Hepatocyte (in vitro differentiated cells): ENCODE measurements around the gene KCNMA1. TPM values are rescaled to one million over a fixed set of nuclear protein-coding genes. Genes with fewer than 3 reads are reported as not detected.

Source experiments
- DNase-seq: peaks from one replicate; pipeline ENCODE4 v3.0.0-alpha.2; 2016; ENCODE audit warnings: low spot score
- H2AFZ ChIP-seq: fragments of 200-600 bp; sonication (generic); 2 replicates; pipeline ENCODE4 v1.6.0; 2016; ENCODE audit warnings: antibody characterized with exemption, mild to moderate bottlenecking
- H3K27ac ChIP-seq: fragments of 200-600 bp; sonication (generic); 2 replicates; pipeline ENCODE4 v1.5.1; 2016; ENCODE audit warnings: mild to moderate bottlenecking
- H3K27me3 ChIP-seq: fragments of 200-600 bp; sonication (generic); 2 replicates; pipeline ENCODE4 v1.6.1; 2016
- H3K36me3 ChIP-seq: fragments of 200-600 bp; sonication (generic); replicated peaks from 2 replicates; pipeline ENCODE4 v1.5.1; 2016; ENCODE audit warnings: low read depth; ENCODE audit not compliant: insufficient read depth
- H3K4me1 ChIP-seq: fragments of 200-600 bp; sonication (generic); 2 replicates; pipeline ENCODE4 v1.5.1; 2016; ENCODE audit warnings: mild to moderate bottlenecking, moderate library complexity; ENCODE audit not compliant: insufficient read depth
- H3K4me2 ChIP-seq: fragments of 200-600 bp; sonication (generic); 2 replicates; pipeline ENCODE4 v1.6.0; 2016
- H3K4me3 ChIP-seq: fragments of 200-600 bp; sonication (generic); 2 replicates; pipeline ENCODE4 v1.5.1; 2016; ENCODE audit warnings: mild to moderate bottlenecking
- H3K79me2 ChIP-seq: fragments of 200-600 bp; sonication (generic); 2 replicates; pipeline ENCODE4 v1.6.0; 2017; ENCODE audit warnings: mild to moderate bottlenecking
- H3K9me2 ChIP-seq: fragments of 200-600 bp; sonication (generic); replicated peaks from 2 replicates; pipeline ENCODE4 v1.6.0; 2017; ENCODE audit warnings: mild to moderate bottlenecking; ENCODE audit not compliant: insufficient read depth
- H3K9me3 ChIP-seq: fragments of 200-600 bp; sonication (generic); 2 replicates; pipeline ENCODE4 v1.5.1; 2016; ENCODE audit warnings: low read depth, mild to moderate bottlenecking
- H4K20me1 ChIP-seq: fragments of 200-600 bp; sonication (generic); 2 replicates; pipeline ENCODE4 v1.6.0; 2016; ENCODE audit warnings: mild to moderate bottlenecking; ENCODE audit not compliant: insufficient read depth, poor library complexity, severe bottlenecking
- CTCF ChIP-seq: fragments of 200-600 bp; sonication (generic); IDR thresholded peaks from 2 replicates; pipeline ENCODE4 v1.5.1; 2016; ENCODE audit warnings: antibody characterized with exemption, mild to moderate bottlenecking; ENCODE audit not compliant: poor library complexity
- EZH2 ChIP-seq: fragments of 200-600 bp; sonication (generic); IDR thresholded peaks from 2 replicates; pipeline ENCODE4 v1.6.1; 2016; ENCODE audit warnings: antibody characterized with exemption, mild to moderate bottlenecking, borderline replicate concordance
- EZH2phosphoT487 ChIP-seq: fragments of 200-600 bp; sonication (generic); IDR thresholded peaks from one replicate; pipeline ENCODE4 v1.6.1; 2018; ENCODE audit warnings: antibody characterized with exemption, mild to moderate bottlenecking, low read depth, moderate library complexity; ENCODE audit not compliant: unreplicated experiment, severe bottlenecking
- WGBS: methylation state at CpG from one replicate; pipeline ENCODE4 v1.1.6; 2016; ENCODE audit warnings: low lambda C conversion rate; ENCODE audit errors: missing lambda C conversion rate; 5-methylcytosine and 5-hydroxymethylcytosine counted together
- polyA plus RNA-seq: library from polyadenylated mRNA; unstranded; fragments of >200 nt; fragmentation: Nextera tagmentation; extraction: Ambion mirVana; gene quantifications from 2 replicates; pipeline ENCODE4 v1.2.1, GENCODE V29; 2016
- total RNA-seq: library from RNA; depleted of rRNA; stranded (reverse); fragments of >200 nt; gene quantifications from 2 replicates; pipeline ENCODE4 v1.2.3, GENCODE V29; 2014

KCNMA1 gene
- total and polyA plus RNA-seq, 2 experiments from 2014 or later: 42.6 to 73.3 TPM

GRCh38 chr10:77192402-77192801, 445.2 kb downstream of the KCNMA1 start:
- Histone ChIP-seq H3K27ac (no peak overlapping the region), H3K27me3 (no peaks in the 10 kb centered on the region), H3K4me3 (no peak overlapping the region), H3K4me1 (peaks cover 10% of the 10 kb centered on the region), H3K79me2 (no peaks in the 10 kb centered on the region), H2AFZ (no peak overlapping the region), H3K36me3 (no peaks in the 10 kb centered on the region), H3K9me3 (no peaks in the 10 kb centered on the region), H3K4me2 (no peak overlapping the region), H4K20me1 (no peaks in the 10 kb centered on the region), H3K9me2 (no peaks in the 10 kb centered on the region)
- WGBS: 55% methylated on average over 3 of the region's 3 CpGs
- no peak for DNase-seq
- no peak for TF ChIP-seq CTCF
- no peak for TF ChIP-seq EZH2
- TF ChIP-seq EZH2phosphoT487: no peak

DNA sequence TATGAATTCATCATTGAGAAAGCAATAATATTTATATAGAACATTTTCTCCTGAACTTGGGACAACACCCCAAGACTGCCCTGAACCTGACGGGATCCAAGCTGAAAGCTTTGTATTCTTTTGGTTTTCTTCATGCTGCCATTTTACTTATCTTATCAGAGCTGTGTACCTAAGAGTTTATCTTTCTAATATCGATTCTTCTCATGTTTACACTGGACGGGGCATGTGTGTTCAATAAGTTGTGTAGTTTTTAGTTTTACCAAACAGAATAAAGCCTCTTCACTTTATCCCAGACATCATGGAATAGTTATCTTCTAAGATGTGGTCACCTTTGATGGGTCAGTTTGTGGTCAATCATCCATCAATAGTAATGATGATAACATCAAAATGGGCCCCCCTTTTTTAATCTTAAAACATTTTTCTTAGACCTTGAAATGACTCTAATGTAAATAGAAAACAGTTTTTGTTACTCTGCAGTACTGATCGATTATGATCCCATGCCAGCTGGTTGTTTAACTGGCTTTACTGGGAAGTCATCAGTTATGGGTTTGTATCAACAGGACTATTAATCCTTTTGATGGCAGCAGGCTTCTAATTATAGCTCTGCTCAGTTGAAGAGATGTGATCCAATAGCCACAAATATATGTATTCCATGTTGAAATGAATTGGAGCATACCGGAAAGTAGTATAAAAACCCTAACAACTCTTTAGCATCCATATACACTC, 446.1 kb downstream of the KCNMA1 start:
- H3K27ac ChIP-seq: no peak overlapping the region
- H3K79me2 ChIP-seq: no peaks in the 10 kb centered on the region
- H2AFZ ChIP-seq: no peak overlapping the region
- H3K4me2 ChIP-seq: no peak overlapping the region
- no peaks in the 10 kb centered on the region for H3K9me2 ChIP-seq
- H4K20me1 ChIP-seq: no peaks in the 10 kb centered on the region
- H3K36me3 ChIP-seq: no peaks in the 10 kb centered on the region
- H3K4me1 ChIP-seq: peaks cover 14% of the 10 kb centered on the region
- DNase-seq: no peak
- TF ChIP-seq EZH2phosphoT487 (no peak), EZH2 (no peak), CTCF (no peak)
- H3K9me3 ChIP-seq: no peaks in the 10 kb centered on the region
- no peaks in the 10 kb centered on the region for H3K27me3 ChIP-seq
- H3K4me3 ChIP-seq: no peak overlapping the region
- 69% methylated on average over 5 of the region's 5 CpGs for WGBS

GRCh38 chr10:77190291-77190690, 447.3 kb downstream of the KCNMA1 start:
- Histone ChIP-seq H3K9me2 (no peaks in the 10 kb centered on the region), H3K36me3 (no peaks in the 10 kb centered on the region), H3K27ac (no peak overlapping the region), H3K79me2 (no peaks in the 10 kb centered on the region), H2AFZ (no peak overlapping the region), H3K4me2 (no peak overlapping the region), H3K4me1 (peaks cover 20% of the 10 kb centered on the region), H4K20me1 (no peaks in the 10 kb centered on the region), H3K9me3 (no peaks in the 10 kb centered on the region), H3K4me3 (no peak overlapping the region), H3K27me3 (no peaks in the 10 kb centered on the region)
- no peak for TF ChIP-seq EZH2phosphoT487
- no peak for TF ChIP-seq EZH2
- no peak for TF ChIP-seq CTCF
- WGBS: 92% methylated on average over 1 of the region's 1 CpG
- DNase-seq: no peak
